IMR-90 (cell line): ENCODE results near the gene RPS6KB1. TPM values are rescaled to one million over a fixed set of nuclear protein-coding genes. Genes with fewer than 3 reads are reported as not detected.
"Not testable (repeated sequence)": the region's sequence is repeated elsewhere in the genome, so short reads cannot be mapped to it uniquely, and the experiment has no call there.

ENCODE experiments used
- ATAC-seq: fragments of 200-7000 bp; cut with Tn5 transposase; 2 replicates; pipeline ENCODE4 v1.9.1; 2020; ENCODE audit warnings: low read depth, mild to moderate bottlenecking, moderate library complexity
- BruUV-seq: library from RNA; stranded (reverse); fragments of 400-500 nt; replicated peaks from 2 replicates; lab custom pipeline; 2021; lab: Mats Ljungman, UMichigan
- CTCF ChIA-PET: fragments of 300-600 bp; formaldehyde crosslinking; extraction: SDS; loops from one replicate; lab custom pipeline; 2021; ENCODE audit warnings: antibody characterized with exemption; lab: Yijun Ruan, JAX
- POLR2A ChIA-PET: fragments of 300-600 bp; sonication (Branson Sonifier 250); formaldehyde crosslinking; loops from one replicate; lab custom pipeline; 2022; ENCODE audit warnings: antibody characterized with exemption; ENCODE audit not compliant: unreplicated experiment; lab: Charles Lee
- DNase-seq: peaks from one replicate; pipeline ENCODE4 v3.0.0; 2013
- H2AFZ ChIP-seq: replicated peaks from 2 replicates; pipeline ENCODE3; 2013; ENCODE audit warnings: low read length, mild to moderate bottlenecking; ENCODE audit not compliant: poor library complexity
- H2AK5ac ChIP-seq: 2 replicates; pipeline ENCODE4 v1.6.1; 2013; ENCODE audit warnings: low read depth, low read length, inconsistent platforms
- H2AK9ac ChIP-seq: replicated peaks from 2 replicates; pipeline ENCODE3; 2013; ENCODE audit warnings: mild to moderate bottlenecking, low read depth, low read length, moderate library complexity; ENCODE audit not compliant: poor library complexity
- H2BK120ac ChIP-seq: 2 replicates; pipeline ENCODE4 v1.6.1; 2013; ENCODE audit warnings: low read depth, low read length, inconsistent platforms
- H2BK15ac ChIP-seq: 3 replicates; pipeline ENCODE4 v1.6.1; 2013; ENCODE audit warnings: low read depth, low read length, inconsistent platforms
- H2BK20ac ChIP-seq: 2 replicates; pipeline ENCODE4 v1.6.1; 2013; ENCODE audit warnings: low read depth, mild to moderate bottlenecking, inconsistent platforms, low read length, moderate library complexity
- H2BK5ac ChIP-seq: 2 replicates; pipeline ENCODE4 v1.6.1; 2013; ENCODE audit warnings: mild to moderate bottlenecking, low read depth, low read length, inconsistent platforms; ENCODE audit not compliant: poor library complexity, severe bottlenecking
- H3K14ac ChIP-seq: replicated peaks from 2 replicates; pipeline ENCODE4 v1.6.1; 2013; ENCODE audit warnings: low read depth, low read length, inconsistent platforms
- H3K18ac ChIP-seq: 2 replicates; pipeline ENCODE4 v1.6.1; 2013; ENCODE audit warnings: low read depth, low read length, control low read depth
- H3K23ac ChIP-seq: 2 replicates; pipeline ENCODE4 v1.6.1; 2013; ENCODE audit warnings: low read depth, low read length, inconsistent platforms
- H3K27ac ChIP-seq: 2 replicates; pipeline ENCODE4 v1.5.1; 2013; ENCODE audit warnings: mild to moderate bottlenecking, control low read depth, low read length; ENCODE audit not compliant: insufficient read depth
- H3K27me3 ChIP-seq: 2 replicates; pipeline ENCODE4 v1.6.1; 2013; ENCODE audit warnings: low read length; ENCODE audit not compliant: control insufficient read depth, insufficient read depth
- H3K36me3 ChIP-seq: 2 replicates; pipeline ENCODE4 v1.6.1; 2013; ENCODE audit warnings: low read length, mixed read lengths; ENCODE audit not compliant: control insufficient read depth, insufficient read depth
- H3K4ac ChIP-seq: 2 replicates; pipeline ENCODE4 v1.6.1; 2013; ENCODE audit warnings: low read depth, low read length, inconsistent platforms
- H3K4me1 ChIP-seq: 2 replicates; pipeline ENCODE4 v1.6.1; 2013; ENCODE audit warnings: low read length, mixed read lengths; ENCODE audit not compliant: control insufficient read depth, insufficient read depth
- H3K4me2 ChIP-seq: 2 replicates; pipeline ENCODE4 v1.6.1; 2013; ENCODE audit warnings: low read depth, mild to moderate bottlenecking, control low read depth, low read length, moderate library complexity
- H3K4me3 ChIP-seq: 2 replicates; pipeline ENCODE4 v1.5.1; 2013; ENCODE audit warnings: low read depth, mild to moderate bottlenecking, control low read depth, low read length, moderate library complexity; ENCODE audit not compliant: insufficient read depth
- H3K56ac ChIP-seq: 2 replicates; pipeline ENCODE4 v1.6.1; 2013; ENCODE audit warnings: low read length, inconsistent platforms; ENCODE audit not compliant: insufficient read depth; ENCODE audit errors: extremely low read depth
- H3K79me1 ChIP-seq, 2 experiments: 2 replicates each; pipeline ENCODE4 v1.6.1; 2013; ENCODE audit warnings: low read length in 2 of 2, inconsistent platforms in 1 of 2, low read depth in 1 of 2
- H3K9ac ChIP-seq: 2 replicates; pipeline ENCODE4 v1.6.1; 2013; ENCODE audit warnings: low read depth, low read length, control low read depth
- H3K9me1 ChIP-seq: 2 replicates; pipeline ENCODE4 v1.6.1; 2013; ENCODE audit warnings: low read length, inconsistent platforms; ENCODE audit not compliant: insufficient read depth
- H3K9me3 ChIP-seq: 2 replicates; pipeline ENCODE4 v1.6.1; 2013; ENCODE audit warnings: low read length; ENCODE audit not compliant: control insufficient read depth, insufficient read depth
- H4K20me1 ChIP-seq: 2 replicates; pipeline ENCODE4 v1.6.1; 2013; ENCODE audit warnings: low read length, inconsistent platforms; ENCODE audit not compliant: insufficient read depth
- H4K5ac ChIP-seq: 2 replicates; pipeline ENCODE4 v1.6.1; 2013; ENCODE audit warnings: mild to moderate bottlenecking, low read depth, low read length, control low read depth
- H4K8ac ChIP-seq, 2 experiments: 2 replicates each; pipeline ENCODE4 v1.6.1; 2013; ENCODE audit warnings: low read depth in 2 of 2, low read length in 2 of 2, control low read depth in 1 of 2, inconsistent platforms in 1 of 2
- H4K91ac ChIP-seq: 2 replicates; pipeline ENCODE4 v1.6.1; 2013; ENCODE audit warnings: low read depth, low read length, inconsistent platforms; ENCODE audit not compliant: insufficient read depth
- WGBS, 2 experiments: methylation state at CpG; one replicate each; pipeline versions ENCODE4 v1.1.5 to v1.1.7; 2013; ENCODE audit warnings: missing lambda C conversion rate in 2 of 2; ENCODE audit not compliant: insufficient read length in 1 of 2; ENCODE audit errors: extremely low coverage in 2 of 2; 5-methylcytosine and 5-hydroxymethylcytosine counted together
- dilution Hi-C: fragments of 300-500 bp; cut with HindIII; formaldehyde crosslinking; loops from one replicate; pipeline ENCODE4 v1.14.3; 2018; ENCODE audit warnings: low sequenced_read_pairs; ENCODE audit not compliant: unreplicated experiment
- in situ Hi-C: fragments of 300-500 bp; cut with MboI; formaldehyde crosslinking; loops from 3 replicates; pipeline ENCODE4 v1.14.3; 2019; ENCODE audit warnings: low sequenced_read_pairs, inconsistent platforms, mixed read lengths
- intact Hi-C: fragments of 100-400 bp; cut with micrococcal nuclease; formaldehyde crosslinking; loops from 2 replicates; pipeline ENCODE4 v1.10.0; 2022
- polyA plus RNA-seq, 3 experiments: library from polyadenylated mRNA; depleted of rRNA; stranded (reverse); fragments of >200 nt; gene quantifications; 2 replicates each; pipeline ENCODE4 v1.2.3, GENCODE V29; 2012; ENCODE audit warnings: low replicate concordance in 1 of 3
- total RNA-seq: library from RNA; depleted of rRNA; stranded (reverse); fragments of >200 nt; gene quantifications from 2 replicates; pipeline ENCODE4 v1.2.3, GENCODE V29; 2012

Gene RPS6KB1
- total and polyA plus RNA-seq, 2 of the 4 experiments (the other 2 are of a cell fraction), result 11.7 to 20.3 TPM

GRCh38 chr17:59947310-59947709 is 54.4 kb downstream of the RPS6KB1 start:
- POLR2A ChIA-PET, H3K4me2 ChIP-seq, H3K9me3 ChIP-seq, H2BK20ac ChIP-seq, H4K20me1 ChIP-seq, ATAC-seq, H2BK120ac ChIP-seq, H2BK5ac ChIP-seq, H2AK9ac ChIP-seq, H3K27ac ChIP-seq, H2AFZ ChIP-seq, H2BK15ac ChIP-seq, H4K5ac ChIP-seq, H3K79me1 ChIP-seq, H3K9ac ChIP-seq, H3K27me3 ChIP-seq, H4K8ac ChIP-seq, CTCF ChIA-PET, H3K14ac ChIP-seq, DNase-seq, H3K4me1 ChIP-seq, H3K56ac ChIP-seq, H4K91ac ChIP-seq, H3K18ac ChIP-seq, intact Hi-C loops, H3K9me1 ChIP-seq, H3K4me3 ChIP-seq, BruUV-seq, H2AK5ac ChIP-seq, H3K23ac ChIP-seq, H3K4ac ChIP-seq: not testable (repeated sequence)
- no CpG with 5 or more reads among the region's 4 CpGs for WGBS, 2 experiments
- in situ Hi-C loops (loop anchor here (10.0 to 25.0 kb wide), 2 partner anchors 107 to 240 kb away; no protein-coding TSS in a partner anchor), dilution Hi-C loops (loop anchor here (25.0 kb wide), 1 partner anchor 115 kb away; no protein-coding TSS in a partner anchor)
- H3K36me3 ChIP-seq, result peaks cover 12% of the 10 kb centered on the region
